H1 (cell line): ENCODE measurements around the gene WDR93. TPM values are rescaled to one million over a fixed set of nuclear protein-coding genes. Genes with fewer than 3 reads are reported as not detected.

Experiments used
- BCL11A ChIP-seq, 2 experiments: IDR thresholded peaks; one replicate each; pipeline ENCODE4 v1.6.1; 2011; ENCODE audit warnings: low read depth in 2 of 2, low read length in 2 of 2, mild to moderate bottlenecking in 2 of 2
- EGR1 ChIP-seq: IDR thresholded peaks from 2 replicates; pipeline ENCODE4 v1.6.1; 2011; ENCODE audit warnings: low read depth, low read length, borderline replicate concordance
- RAD21 ChIP-seq, 2 experiments: IDR thresholded peaks in 1 of 2; conservative IDR thresholded peaks in 1 of 2; 2 replicates each; pipeline ENCODE4 v1.6.1; 2011; ENCODE audit warnings: low read depth in 2 of 2, low read length in 2 of 2, improper control_type of control experiment in 1 of 2, inconsistent platforms in 1 of 2, mild to moderate bottlenecking in 1 of 2, moderate library complexity in 1 of 2
- RNF2 ChIP-seq: fragments of 200-900, 300-1000 bp; sonication (generic); IDR thresholded peaks from 2 replicates; pipeline ENCODE4 v1.7.1; 2016; ENCODE audit warnings: borderline replicate concordance, low read depth, mild to moderate bottlenecking, antibody characterized with exemption, low read length; ENCODE audit not compliant: poor library complexity, severe bottlenecking; ENCODE audit errors: missing control alignments
- YY1 ChIP-seq: IDR thresholded peaks from 2 replicates; pipeline ENCODE4 v1.6.1; 2011; ENCODE audit warnings: low read depth, mild to moderate bottlenecking, low read length
- polyA plus RNA-seq, 7 experiments: library from polyadenylated mRNA; depleted of rRNA in 3 of 7; stranded (reverse) in 5 of 7; unstranded in 2 of 7; fragments of >200 nt in 5 of 7; fragments of 200-250 nt in 2 of 7; gene quantifications; 1 replicate in 5 of 7; 2 replicates in 1 of 7; 4 replicates in 1 of 7; pipeline versions ENCODE4 v1.2.1 to v1.2.3, GENCODE V29; 2011 to 2013; ENCODE audit warnings: missing spikeins in 2 of 7, mixed read lengths in 2 of 7
- total RNA-seq: library from RNA; stranded (reverse); fragmentation: NEBNext Ultra II Directional; extraction: Animal tissue kit (Norgen Biotek cat#: 25700); gene quantifications from 2 replicates; pipeline ENCODE4 v1.2.1, GENCODE V29; 2021

Gene WDR93
- total and polyA plus RNA-seq, 2 of the 8 experiments (the other 6 are each of a cell fraction or from before 2014, with no cell fraction given): 0.03 TPM; not detected in 1

- TF ChIP-seq BCL11A (IDR thresholded peaks at IDR 0.05; ENCODE audit: low read depth in 2 of 2, low read length in 2 of 2) (no peak), RAD21 (IDR thresholded peaks at IDR 0.05 in 1 of 2, conservative IDR thresholded peaks at IDR 0.05 in 1 of 2; ENCODE audit: low read depth in 2 of 2, low read length in 2 of 2) (no peak), YY1 (no peak), EGR1 (no peak), RNF2 (no peak)
Measured at GRCh38 chr15:89646416-89647141, 44.0 kb upstream of the WDR93 start (continued).
